ENCODE data around the gene TTC39C. TPM values are rescaled to one million over a fixed set of nuclear protein-coding genes. Genes with fewer than 3 reads are reported as not detected.
"Not testable (repeated sequence)": the region's sequence is repeated elsewhere in the genome, so short reads cannot be mapped to it uniquely, and the experiment has no call there.

The TTC39C gene
- total RNA-seq, 2 donors from 2014 or later, result 8.5 to 8.7 TPM

DNA sequence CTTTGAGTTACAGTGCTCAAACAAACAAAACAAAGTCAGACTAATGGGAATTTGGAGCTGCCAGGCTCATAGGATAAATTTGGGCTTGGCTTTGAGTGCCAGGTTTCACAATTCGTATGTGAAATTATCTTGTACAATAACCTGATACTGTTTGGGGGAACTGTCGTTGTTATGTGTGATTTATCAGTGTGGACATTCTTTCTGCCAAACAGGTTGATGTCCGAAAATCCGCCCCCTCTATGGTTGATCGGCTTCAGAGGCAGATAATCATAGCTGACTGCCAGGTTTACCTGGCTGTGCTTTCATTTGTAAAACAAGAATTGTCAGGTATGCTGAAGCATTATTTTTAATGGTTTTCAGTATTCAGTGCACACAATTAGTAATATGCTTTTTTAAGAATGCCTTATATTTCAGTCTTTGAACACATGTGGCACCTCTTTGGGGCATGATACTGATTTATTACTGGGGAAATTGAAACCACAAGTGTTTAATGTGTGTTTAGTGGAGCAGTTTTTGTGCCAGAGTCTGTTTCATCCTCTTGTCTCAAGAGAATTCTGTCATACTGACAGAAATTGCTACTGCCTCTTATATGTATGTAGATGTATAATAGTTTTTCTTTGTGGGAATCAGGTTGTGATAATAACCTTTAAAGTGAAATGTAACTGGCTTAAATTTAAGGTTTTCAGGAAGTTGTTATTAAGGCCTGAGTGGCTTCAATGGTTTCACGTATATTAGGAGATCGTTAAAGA, 54.6 kb downstream of the TTC39C start:
- ATAC-seq (no peak), DNase-seq (no peak)
- intact Hi-C loops (cut with DNase I, micrococcal nuclease), result no loop called here

DNA sequence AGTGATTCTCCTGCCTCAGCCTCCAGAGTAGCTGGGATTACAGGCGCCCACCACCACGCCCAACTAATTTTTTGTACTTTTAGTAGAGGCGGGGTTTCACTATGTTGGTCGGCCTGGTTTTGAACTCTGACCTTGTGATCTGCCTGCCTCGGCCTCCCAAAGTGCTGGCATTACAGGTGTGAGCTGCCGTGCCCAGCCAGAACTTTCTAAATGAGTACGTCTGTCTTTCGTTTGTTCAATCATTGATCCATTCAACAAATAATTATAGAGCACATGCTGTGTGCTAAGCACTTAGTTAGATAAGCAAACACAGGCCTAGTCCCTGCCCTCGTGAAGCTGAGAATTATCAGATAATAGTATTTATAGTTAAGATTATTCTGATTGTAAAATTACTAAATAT, 56.5 kb downstream of the TTC39C start:
- intact Hi-C loops (cut with DNase I, micrococcal nuclease), result no loop called here
- ATAC-seq, result no peak
- DNase-seq, result no peak

DNA sequence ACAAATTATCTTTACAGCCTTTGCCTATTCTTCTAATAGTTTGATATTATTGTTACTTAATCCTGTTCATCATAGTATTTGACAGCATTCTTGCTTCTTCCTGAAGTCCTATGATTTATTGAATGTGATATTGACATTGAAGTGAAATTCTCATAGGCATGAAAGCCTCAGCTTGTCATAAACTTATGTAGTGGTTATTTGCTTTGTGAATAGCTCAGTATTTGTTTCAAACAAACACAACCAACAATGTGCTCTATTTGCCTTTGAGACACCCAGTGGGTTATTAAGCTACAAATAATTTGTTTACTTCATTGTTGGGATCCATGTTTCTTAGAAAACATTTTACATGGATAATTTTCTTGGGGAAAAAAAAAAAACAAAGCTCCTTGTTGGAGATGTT, 57.2 kb downstream of the TTC39C start:
- intact Hi-C loops (cut with DNase I, micrococcal nuclease), result no loop called here
- no peak for DNase-seq
- peak; percentile 44 for ATAC-seq

DNA sequence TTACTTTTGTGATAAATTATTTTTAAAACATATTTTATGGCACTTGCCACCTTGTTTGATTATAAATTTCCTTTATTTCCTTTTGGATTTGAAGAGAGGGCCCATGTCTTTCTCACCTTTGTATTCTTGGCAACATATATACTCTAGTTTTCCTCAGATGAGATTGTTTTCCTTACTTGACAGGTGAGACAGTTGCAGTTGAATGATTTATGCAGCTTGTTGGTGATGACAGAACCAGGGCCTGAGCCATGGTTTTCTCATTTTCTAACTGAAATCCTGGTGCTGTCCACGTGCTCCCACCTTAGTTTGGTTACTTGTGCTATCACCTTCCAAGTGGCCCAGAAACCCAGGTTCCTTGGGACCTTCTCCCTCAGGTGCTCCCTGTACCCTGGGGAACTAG, 58.2 kb downstream of the TTC39C start:
- DNase-seq (no peak), ATAC-seq (no peak)
- intact Hi-C loops (cut with DNase I, micrococcal nuclease), result no loop called here

DNA sequence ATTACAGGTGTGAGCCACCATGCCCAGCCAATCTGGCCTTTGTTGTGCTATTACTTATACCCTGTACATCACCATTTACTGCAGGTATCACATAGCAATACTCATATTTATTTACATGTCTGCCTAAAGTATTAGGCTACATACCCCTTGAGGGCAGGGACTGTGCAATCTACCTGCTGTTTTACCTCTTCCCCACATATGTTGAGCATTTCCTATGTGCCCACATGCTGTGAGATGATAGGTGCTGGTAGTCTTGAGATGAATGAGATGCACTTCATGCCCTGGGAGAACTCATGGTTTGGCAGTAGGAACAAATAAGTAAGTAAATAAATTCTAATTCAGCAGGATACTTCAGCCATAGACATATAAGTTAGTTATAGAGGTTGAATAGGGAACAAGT, 59.2 kb downstream of the TTC39C start:
- ATAC-seq, result no peak
- no peak for DNase-seq
- intact Hi-C loops (cut with DNase I, micrococcal nuclease), result no loop called here

DNA sequence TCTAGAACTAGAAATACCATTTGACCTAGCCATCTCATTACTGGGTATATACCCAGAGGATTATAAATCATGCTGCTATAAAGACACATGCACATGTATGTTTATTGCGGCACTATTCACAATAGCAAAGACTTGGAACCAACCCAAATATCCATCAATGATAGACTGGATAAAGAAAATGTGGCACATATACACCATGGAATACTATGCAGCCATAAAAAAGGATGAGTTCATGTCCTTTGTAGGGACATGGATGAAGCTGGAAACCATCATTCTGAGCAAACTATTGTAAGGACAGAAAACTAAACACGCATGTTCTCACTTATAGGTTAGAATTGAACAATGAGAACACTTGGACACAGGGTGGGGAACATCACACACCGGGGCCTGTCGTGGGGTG, 60.2 kb downstream of the TTC39C start:
- DNase-seq; ATAC-seq; intact Hi-C loops (cut with DNase I, micrococcal nuclease): not testable (repeated sequence)

DNA sequence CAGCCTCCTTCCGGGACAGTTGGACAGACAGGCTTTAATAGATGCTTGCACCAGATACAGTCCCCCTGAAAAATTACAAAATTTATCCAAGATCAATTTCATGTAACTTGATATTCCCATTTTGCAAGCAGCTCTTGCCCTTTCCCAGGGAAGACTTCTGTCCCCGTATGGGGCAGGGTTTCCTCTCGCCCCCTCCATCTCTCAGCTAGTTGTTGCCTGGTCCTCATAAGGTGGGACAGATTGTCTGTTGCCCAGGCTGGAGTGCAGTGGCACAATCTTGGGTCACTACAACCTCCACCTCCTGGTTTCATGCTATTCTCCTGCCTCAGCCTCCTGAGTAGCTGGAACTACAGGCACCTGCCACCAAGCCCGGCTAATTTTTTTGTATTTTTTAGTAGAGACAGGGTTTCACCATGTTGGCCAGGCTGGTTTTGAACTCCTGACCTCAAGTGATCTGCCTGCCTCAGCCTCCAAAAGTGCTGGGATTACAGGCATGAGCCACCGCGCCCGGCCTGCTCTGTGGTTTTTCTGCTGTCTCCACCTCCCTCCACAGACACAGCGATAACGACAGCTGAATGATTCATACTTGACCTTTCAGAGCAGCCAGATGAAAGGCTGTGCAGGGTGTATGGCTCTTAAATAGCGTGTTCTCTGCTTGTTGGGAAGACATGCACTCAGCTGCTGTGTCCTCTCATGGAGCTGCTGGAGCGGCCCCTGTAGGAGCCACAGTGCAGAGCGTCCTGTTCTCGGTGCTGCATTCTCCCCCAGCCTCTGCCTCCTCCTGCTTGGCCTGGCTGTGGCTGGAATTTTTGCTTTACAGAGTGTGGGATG, 61.4 kb downstream of the TTC39C start:
- peak; percentile 99 for ATAC-seq
- intact Hi-C loops (cut with DNase I, micrococcal nuclease), result no loop called here
- DNase-seq, result peak; percentile 59 to 65

DNA sequence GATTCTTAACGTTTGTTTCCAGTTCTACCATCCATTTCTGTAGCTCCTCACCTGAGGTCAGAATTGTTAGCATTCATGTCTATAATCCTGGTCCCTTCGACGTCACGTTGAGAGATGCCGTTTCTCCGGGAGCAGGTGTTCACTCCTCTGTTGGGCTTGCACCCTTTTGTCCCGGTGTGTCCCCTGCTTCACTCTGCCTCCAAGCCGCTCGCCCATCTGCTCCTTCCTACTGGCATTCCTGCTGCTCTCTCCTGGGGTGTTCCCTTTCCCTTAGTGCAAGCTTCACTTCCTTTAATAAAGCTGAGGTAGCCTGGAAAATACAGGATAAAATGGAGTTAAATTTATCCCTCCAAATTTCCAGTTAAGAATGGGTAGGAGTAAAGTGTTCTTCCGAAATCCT, 62.4 kb downstream of the TTC39C start:
- intact Hi-C loops (cut with DNase I, micrococcal nuclease), result no loop called here
- ATAC-seq (no peak), DNase-seq (no peak)

DNA sequence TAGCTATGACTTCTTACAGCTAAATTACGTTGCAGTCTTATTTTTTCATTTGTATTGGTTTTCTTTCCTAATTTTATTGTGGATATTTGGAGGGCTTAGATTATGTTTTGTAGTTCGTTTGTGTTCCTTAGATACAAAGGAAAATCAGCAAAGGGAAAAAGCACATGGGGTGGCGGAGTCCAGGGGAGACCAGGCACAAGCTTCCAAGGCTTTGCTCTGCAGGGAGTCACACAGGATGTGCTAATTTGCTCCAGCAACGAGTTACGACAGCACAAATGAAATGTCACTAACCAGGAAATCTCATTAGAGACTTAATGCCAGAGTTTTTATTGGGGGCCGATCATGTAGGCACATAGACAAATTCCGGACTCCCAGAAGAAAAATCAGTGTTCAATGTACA, 63.8 kb downstream of the TTC39C start:
- ATAC-seq (no peak), DNase-seq (no peak)
- intact Hi-C loops (cut with DNase I, micrococcal nuclease), result no loop called here

DNA sequence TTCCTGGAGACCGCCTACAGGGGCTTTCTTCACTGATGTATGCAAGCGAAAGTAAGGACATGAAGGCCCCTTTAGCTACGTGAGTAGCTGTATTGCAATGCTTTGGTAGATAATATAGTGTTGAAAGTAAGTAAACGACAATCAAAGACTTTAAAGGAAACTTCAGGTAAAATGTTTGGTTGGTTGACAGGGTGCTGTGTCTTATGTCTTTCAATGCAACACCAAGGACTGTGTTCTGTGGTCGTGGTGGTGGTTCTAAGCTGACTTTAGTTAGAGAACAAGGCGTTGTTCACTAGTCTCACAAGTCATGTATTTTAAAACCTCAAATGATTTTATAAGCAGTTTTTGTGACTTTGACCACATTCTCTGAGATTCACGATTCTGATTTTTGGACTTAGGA, 66.3 kb downstream of the TTC39C start:
- DNase-seq, result no peak
- ATAC-seq, result no peak
- intact Hi-C loops (cut with DNase I, micrococcal nuclease), result no loop called here

DNA sequence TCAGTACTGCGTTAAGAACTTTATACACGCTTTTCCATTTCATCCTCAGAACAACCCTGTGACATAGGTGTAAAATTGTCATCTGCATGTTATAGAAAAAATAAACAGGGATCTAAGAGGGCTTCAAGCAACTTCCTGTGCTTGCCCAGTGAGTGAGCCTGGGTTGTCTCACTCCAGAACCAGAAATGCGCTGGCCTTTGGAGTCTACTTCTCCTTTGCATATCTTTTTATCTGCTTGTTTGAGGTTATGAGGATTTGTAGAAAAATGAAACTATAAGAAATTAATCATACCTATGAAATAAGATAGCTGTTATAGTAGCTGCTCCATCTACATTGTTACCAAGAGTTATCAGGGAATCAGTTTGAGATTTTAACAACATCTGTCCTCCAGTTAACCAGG, 69.0 kb downstream of the TTC39C start:
- ATAC-seq (no peak), DNase-seq (no peak)

DNA sequence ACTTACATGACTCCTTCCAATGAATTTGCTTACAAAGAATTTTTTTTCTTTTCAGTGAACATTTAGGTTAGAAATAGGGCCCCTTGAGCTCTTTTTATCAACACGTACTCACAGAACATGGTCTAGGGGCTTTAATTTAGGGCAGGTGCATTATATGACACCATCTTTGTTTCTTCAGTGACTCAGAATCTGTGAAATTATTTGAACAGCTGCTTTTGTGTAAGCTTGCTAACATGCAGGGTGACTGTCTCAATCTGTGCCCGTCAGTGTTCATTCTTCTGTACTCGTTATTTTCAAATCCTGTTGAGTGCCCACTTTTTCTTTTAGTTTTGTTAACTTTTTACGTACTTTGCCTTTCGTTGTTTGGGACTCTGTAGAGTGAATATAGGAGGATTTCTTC, 71.5 kb downstream of the TTC39C start:
- no peak for DNase-seq
- ATAC-seq, result no peak
- intact Hi-C loops (cut with DNase I, micrococcal nuclease), result no loop called here

More for the DNA sequence above, 69.0 kb downstream of the TTC39C start:
- intact Hi-C loops (cut with DNase I, micrococcal nuclease), result no loop called here

DNA sequence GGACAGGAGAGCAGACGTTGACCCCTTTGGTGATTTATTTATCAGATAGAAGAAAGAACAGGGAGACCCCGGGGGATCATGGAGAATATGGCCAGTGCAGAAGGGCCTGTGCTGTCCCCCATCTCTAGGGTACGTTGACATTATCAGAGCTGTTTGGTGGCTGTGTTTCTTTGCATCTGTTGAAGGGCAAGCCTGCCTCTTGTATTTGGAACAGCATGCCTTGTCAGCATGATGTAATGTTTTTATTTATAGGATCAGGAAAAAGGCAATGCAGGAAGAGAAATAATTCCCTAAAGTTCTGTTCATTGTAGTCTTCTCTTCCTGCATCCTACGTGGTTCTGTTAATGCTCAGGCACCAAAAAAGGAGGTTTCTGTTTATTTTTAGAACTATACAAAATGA, 74.5 kb downstream of the TTC39C start:
- intact Hi-C loops (cut with DNase I, micrococcal nuclease), result no loop called here
- no peak for DNase-seq
- ATAC-seq, result no peak

DNA sequence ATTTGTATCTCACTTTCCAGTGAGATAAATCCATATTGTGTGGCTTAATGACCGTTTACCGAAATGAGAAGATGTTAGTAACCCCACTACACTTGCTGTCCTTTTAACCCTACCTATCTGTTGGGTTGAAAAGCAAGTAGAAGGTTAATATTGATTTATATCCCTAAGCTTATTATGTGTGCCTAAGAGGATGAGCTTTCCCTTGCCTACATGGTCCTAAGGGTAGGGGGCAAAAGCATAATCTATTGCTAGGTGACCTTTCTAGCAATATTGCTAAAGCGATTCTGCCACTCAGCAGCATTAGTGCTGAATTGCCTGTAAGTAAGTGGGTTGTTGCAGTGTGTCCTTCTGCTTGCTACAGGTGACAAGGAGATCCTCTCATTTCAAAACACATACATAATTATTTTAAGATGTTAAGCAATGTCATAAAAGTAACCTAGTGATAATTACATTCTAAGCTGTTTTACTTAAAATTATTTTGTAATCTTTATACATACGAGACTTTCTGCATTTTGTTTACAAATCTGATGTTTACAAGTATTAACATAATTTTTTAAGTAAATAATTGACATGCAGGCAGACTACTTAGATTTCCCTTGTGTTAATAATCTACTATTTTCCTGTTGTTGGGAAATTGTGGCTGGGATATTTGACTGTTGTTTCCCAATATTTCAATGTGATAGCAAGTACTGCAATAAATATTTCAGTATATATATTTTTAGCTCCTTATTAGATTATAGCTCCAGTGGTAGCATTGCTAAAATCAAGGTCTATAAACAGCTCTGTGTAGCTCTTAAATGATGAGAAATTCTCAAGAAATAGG, 75.2 kb downstream of the TTC39C start:
- no peak for ATAC-seq
- no peak for DNase-seq
- intact Hi-C loops (cut with DNase I, micrococcal nuclease), result no loop called here

DNA sequence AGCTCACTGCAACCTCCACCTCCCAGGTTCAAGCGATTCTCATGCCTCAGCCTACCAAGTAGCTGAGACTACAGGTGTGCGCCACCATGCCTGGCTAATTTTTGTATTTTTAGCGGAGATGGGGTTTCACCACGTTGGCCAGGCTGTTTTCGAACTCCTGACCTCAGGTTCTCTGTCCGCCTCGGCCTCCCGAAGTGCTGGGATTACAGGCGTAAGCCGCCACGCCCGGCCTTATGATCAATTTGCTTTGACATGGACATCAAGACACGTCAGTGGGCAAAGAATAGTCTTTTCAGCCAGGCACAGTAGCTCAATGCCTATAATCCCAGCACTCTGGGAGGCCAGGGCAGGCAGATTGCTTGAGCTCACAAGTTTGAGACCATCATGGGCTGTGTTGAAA, 76.3 kb downstream of the TTC39C start:
- intact Hi-C loops (cut with DNase I, micrococcal nuclease), result no loop called here
- no peak for DNase-seq
- ATAC-seq, result no peak

DNA sequence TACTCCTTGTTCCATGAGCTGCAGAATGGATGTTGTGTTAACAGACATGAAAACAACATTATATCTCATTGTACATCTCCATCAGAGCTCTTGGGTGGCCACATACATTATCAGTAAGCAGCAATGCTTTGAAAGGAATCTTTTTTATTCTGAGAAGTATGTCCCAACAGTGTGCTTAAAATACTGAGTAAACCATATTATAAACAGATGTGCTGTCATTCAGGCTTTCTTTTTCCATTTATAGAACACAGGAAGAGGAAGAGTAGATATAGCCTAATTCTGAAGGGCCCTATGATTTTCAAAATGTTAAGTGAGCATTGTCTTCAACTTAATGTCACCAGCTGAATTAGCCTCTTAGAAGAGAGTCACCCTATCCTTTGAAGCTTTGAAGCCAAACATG, 80.0 kb downstream of the TTC39C start:
- no peak for ATAC-seq
- no peak for DNase-seq
- intact Hi-C loops (cut with DNase I, micrococcal nuclease), result no loop called here

DNA sequence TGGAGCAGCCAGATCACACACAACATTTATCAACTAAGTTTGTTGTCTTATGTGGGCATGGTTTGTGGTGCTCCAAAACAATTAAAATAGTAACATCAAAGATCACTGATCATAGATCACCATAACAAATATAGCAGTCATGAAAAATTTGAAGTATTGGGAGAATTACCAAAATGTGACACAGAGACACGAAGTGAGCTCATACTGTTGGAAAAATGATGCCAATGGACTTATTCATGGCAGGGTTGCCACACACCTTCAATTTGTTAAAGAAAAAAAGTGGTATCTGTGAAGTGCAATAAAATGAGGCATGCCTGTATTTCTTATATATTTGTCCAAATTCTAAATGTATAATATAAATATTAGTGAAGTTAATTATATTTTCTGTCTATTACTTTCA, 81.4 kb downstream of the TTC39C start:
- ATAC-seq, result no peak
- intact Hi-C loops (cut with DNase I, micrococcal nuclease), result no loop called here
- DNase-seq, result no peak

DNA sequence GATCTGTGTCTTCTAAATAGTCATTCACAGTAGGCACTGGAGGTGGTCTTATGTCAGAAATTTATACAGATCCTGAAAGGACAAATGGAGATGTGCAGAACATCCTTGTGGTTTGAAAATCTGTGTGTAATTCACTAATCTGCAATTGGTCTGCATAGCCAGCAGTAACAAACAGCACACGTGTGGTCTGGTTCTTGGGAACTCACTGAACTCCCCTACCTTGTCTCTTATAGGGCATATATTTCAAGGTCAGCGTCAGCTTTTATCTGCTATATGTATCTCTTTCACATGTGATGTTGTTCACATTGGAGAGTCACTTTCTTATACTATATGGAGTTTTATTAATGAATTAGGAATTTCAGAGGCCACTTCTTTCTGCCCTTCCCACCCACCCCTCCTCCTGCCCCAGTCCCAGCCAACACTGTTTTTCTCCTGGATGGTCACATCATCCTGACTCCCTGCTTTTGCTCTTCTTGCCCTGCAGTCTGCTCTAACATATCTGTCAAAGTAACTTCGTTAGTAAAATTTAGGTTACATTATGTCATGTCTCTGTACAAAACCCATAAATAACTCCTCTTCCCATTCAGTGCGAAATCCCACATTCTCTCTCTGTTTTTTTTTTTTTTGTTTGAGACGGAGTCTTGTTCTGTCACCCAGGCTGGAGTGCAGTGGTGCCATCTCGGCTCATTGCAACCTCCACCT, 88.9 kb downstream of the TTC39C start:
- DNase-seq (no peak), ATAC-seq (no peak)
- intact Hi-C loops (cut with DNase I, micrococcal nuclease), result no loop called here

DNA sequence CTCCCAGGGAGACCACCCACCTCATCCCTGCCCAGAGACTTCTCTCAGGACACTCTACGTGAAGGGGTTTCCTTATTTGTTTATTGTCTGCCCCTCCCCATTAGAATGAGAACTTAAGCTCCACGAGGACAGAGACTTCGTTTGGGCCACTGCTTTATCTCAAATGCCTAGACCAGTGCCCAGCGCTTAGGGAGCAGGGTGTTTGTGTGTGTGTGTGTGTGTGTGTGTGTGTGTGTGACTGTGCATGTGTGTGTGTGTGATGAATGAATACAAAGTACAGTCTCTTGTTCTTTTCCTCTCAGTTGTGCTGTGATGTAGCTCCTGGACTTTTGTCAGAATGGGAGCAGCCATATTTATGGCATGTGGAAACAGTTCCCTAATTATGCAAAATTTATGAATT, 89.9 kb downstream of the TTC39C start:
- intact Hi-C loops (cut with DNase I, micrococcal nuclease), result no loop called here
- ATAC-seq (no peak), DNase-seq (no peak)
